GM19043 (cell line): Measurements from ENCODE around the gene IP6K3.

ENCODE experiments used
- ATAC-seq: cut with Tn5 transposase; IDR thresholded peaks from one replicate; pipeline ENCODE4 v1.9.1; 2021; ENCODE audit warnings: low read depth; ENCODE audit not compliant: unreplicated experiment

IP6K3 gene

DNA sequence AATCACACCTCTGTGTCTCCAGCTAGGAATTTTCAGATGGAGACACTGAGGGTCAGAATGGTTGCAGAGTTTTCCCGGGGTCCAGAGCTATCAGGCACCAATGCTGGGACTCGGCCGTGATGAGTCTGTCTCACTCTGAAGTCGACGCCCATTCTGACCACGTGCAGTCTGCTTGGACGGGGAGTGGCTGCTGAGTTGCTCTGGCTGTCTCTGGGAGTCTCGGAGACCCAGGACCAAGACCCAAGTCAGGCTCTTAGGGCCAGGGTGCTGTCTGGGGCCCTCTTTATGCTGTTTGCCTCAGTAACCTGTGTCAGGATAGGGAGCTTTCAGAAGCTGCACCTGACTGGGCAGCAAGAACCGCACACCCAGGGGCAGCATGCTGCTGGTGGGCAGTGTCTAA, 4.6 kb downstream of the IP6K3 start:
- no peak for ATAC-seq

DNA sequence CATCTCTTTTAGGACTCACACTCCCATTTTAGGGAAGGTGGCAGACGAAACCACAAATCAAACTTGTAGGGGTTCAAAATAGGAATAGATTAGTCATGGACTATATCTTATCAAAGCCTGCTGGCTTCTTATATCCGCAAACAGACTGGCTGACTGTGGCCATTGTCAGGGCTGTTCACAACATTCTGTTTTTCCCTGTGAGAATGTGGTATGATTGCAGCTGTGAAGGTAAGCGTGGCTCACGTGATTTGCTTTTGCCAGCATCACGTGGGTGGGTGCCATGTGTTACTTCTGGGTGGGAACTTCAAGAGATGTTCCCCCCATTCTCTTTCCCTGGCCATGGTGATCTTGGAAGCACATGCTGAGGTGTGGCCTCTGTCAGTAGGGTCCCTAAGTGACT, 5.9 kb downstream of the IP6K3 start:
- ATAC-seq, result no peak

DNA sequence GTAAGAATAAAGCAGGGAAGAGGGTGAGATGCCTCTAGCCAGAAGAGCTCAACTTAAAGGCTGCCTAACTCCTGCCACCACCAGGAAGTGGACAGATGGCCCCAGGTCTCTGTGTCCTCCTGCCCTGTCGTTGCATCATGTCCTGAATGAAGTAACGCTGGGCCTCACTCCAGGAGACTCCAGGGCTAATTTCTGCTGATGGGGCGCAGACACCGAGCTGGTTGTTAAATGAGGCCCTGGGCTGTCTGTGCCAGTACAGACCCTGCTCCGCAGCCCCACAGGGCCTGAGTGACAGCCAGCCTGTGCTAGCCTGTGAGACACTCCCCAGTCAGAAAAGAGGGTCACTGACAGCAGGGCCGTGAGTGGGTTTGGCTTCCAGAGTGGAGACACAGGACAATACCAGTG, 6.5 kb downstream of the IP6K3 start:
- ATAC-seq, result no peak

DNA sequence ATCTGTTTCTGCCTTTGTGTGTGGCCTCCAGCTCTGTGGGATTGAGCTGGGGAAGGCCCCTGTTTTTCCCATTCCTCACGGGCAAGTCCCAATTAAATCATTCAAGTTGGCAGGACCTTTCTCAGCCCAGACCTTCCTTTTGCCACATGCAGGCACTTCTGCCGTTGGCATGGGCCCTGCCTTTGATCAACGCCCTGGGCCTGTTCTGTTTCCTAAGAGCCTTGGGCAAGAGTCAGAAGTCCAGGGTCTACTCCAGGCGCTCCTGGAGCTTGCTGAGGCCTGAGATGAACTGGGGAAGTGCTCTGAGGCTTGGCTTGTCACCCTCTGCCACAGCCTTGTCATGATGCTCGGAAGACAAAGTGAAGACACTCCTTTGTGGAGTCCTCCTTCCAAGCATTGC, 7.1 kb downstream of the IP6K3 start:
- no peak for ATAC-seq

DNA sequence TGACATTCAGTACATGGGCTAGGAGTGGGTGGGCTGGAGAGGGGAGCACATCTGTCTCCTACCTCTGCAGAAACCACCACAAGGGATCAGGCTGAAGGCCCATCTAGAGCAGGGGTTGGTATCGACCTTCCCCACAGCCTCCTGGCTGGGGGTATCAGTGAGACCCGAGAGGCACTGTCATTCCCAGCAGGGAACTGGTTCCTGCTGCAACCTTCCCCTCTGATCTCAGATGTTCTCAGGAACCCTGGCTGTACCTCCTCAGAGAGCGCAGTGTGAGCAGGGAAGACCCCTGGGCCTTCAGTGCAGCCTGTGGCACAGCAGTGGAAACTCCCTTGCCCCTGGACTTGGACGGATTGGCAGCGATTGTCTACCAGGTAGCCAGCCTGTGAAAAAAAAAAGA, 7.8 kb downstream of the IP6K3 start:
- no peak for ATAC-seq

DNA sequence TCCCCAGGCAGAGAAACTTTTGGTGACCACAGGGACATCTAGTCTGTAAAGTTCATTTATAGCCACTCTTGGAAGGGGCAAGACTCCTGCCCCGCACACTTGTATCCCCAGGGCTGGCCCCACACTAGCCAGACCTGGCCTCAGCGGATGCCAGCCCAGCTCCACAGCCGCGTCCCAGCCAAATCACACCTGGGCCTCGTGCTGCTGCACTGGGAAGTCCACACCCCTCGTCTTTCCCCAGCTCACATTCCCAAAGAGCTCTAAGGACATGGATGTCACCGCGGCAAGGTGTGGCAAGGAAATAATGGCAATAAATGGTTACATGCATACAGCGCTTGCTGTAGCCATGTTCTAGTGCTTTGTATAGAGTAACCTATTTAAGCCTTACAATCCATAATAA, 8.6 kb downstream of the IP6K3 start:
- no peak for ATAC-seq

DNA sequence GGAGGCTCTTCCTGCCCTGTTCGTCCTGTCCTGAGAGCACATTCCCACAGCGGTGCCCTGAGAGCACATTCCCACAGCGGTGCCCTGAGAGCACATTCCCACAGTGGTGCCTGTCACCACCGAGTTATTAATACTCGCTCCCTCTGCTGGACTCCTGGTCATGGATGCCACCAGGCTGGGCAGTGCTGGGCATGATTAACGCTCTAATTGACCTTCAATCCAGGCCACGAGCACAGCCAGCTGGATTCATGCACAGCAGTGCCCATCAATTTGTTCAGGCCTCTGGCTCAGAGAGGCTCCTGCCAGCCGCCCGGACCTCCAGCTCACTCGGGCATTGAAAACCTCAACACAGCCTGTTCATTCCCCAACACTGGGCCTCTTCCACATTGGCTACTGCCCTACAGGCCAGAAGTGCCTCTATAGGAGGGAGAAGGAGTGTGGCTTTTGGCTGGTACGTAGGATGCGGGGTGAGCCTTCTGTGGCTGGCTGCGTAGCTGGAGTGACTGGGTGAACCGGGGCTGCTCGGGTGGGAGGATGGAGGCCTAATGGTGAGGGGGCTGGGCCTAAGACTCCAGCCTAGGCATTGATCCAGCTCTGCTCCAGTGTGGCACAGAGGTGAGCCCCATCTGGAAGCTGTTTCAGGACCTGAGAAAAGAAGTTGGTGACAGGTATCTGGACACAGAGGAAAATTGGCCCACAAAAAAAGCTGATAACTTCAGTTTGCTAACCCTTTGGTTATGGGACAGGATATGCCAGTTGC, 9.3 kb downstream of the IP6K3 start:
- ATAC-seq, result no peak

DNA sequence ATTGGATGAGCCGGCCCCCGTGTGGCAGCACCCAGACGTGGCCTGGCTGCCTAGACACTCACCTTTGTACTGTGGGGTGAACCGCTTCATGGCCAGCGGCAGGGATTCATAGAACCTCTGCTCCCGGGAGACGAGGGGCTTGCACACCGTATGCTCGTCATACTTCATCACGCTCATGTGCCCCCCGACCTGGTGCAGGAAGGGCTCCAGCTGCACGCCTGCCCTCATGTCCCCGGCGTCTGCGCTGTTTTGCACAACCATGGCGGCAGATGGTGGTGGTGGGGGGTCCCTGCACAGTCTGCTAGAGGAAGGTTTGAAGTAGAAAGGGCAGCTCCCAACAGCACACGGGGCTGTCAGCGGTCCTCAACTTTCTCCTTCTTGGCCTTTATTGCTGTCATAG, 11.5 kb downstream of the IP6K3 start:
- ATAC-seq, result no peak

DNA sequence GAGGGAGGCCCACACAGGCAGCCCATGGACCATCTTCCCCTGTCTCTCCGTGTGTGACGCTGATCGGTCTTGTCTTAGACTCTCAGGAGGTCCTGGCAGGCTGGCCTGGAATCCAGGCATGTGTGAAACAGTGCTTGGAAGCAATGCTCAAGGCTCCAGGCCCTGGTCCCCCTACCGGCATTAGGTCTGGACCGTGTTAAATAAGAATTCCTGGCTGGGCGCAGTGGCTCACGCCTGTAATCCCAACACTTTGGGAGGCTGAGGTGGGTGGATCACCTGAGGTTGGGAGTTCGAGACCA, 13.0 kb downstream of the IP6K3 start:
- ATAC-seq, result no peak

DNA sequence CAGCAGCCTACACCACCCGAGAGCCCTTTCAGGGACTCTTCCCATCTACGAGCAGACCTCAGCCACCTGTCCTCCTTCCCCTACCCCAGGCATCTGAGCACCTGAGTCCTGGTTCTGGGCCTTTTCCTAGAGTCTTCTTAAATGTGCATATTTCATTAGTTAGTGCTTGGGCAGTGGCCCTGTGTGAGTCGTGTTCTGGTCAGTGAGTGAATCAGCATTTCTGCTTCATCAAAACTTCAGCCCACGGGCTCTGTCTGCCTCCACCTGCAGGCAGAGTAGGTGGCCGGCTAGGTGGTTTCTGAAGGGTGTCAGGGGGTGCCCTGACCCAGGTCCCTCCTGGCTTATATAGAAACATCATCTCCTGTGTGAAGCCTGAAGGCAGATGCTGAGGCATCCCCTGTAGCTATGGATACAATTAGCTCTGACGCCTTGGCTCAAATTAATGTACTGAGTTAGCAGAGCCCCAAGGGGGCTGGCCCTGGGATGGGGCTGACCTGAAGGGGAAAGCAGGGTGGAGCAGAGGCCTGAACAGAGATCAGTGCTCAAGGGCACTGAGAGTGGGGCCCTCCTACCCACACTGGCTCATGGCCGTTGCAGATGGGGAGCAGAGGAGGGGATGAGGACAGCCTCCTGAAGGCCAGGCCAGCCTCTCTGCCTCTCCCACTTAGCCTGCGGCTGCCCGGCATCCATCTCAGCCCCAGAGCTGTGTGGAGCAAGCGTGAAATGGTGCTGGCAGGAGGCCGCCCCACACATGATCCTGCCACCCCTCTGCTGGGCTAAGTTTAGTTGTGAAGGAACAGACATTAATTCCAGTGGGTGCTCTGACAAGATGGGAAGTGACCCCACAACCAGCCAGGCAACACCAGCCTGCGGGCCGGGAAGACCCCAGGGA, 13.6 kb downstream of the IP6K3 start:
- no peak for ATAC-seq

DNA sequence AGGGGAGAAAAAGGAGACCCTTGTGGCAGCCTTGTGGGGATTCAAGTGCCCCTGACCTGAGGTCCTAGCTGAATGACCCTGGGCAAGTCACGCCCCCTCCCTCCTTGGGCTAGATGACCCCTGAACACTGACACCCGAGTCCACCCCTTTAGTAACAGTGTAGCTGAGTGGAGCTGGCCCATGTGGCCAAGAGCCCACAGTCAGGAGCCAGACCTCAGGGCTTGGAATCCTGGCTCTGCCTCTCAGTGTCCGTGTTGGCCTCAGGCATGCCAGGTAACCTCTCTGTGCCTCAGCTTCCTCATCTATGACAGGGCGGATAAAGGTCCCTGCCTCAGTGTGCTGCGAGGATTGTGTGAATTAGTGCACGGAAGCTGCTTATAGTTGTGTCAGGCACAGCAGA, 14.3 kb downstream of the IP6K3 start:
- no peak for ATAC-seq

DNA sequence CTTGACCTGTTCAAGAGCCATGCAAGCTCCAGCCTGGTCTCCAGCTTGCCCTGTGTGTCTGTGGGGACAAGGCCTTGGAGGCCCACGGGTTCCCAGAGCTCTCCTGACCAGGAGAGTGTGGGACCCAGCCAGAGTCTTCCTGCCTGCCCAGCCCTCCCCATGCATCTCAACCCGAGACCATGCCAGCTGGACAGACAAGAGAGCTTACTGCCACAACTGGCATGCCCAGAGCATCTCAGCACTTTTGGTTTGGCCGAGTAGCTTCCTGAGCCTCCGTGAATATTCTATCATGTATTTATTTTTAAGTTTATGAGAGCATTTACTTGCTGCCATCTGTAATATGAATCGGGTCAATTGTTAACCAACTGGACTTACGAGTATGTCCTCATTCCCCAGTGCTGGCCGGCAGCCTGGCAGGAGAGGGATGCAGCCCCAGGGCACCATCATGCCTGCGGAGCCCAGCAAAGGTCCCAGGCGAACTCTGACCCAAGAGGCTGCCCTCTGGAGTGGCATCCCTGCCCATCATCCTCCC, 14.9 kb downstream of the IP6K3 start:
- ATAC-seq, result no peak

DNA sequence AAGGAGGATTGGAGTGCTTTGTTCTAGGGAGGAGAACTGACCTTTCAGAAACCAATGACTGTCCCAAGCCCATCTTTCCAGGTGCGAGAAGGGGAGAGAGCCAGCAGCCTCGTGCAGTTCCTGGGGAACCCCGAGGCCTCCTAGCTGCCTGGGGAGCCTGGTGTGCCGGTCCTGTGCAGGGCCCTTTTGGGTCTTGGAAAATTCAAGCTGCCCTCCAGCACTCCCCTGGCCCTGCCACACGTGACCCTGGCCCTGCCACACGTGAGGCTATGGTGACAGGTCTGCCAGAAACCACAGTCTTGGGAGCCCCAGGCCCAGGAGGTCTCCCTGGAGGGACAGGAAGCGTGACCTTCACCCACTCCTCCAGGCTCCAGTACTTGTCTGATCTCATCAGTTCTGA, 15.7 kb downstream of the IP6K3 start:
- ATAC-seq, result no peak

DNA sequence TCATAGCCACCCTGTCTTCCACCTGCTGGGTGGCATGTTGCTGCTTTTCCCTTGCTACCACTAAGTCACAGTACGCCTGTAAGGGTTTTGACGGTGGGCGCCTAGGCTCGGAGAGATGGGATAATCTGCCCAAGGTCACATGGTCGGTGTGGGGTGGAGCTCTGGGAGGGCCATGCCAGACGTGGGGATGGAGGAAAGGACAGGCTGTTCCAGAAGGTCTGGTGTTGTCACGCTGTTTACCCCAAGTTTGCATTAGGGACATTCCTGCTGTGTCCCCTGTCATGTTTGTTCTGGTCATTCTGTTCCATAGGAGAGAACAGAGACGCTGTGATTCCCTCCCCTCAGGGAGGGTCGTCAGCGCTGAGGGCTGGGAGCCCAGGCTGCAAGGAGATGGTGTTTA, 16.1 kb downstream of the IP6K3 start:
- ATAC-seq, result no peak

DNA sequence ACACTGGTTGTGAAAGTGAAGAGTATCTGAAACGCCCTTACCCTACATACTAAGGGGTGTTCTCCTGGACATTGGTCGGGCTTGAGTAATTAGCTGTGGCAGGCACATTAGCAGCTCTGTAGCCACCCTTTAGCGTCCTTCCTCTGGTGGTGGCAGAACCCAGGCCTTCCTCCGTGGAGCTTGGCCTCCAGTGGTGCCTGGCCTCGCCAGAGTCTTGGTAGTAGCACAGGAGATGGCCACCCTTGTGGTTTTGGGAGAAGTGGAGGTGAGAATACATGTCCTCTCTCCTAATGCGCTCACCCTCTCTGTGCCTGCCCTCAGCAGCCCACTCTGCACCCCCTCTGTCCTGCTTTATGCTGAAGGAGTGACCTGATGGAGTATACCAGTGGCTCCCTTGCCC, 17.6 kb downstream of the IP6K3 start:
- no peak for ATAC-seq

DNA sequence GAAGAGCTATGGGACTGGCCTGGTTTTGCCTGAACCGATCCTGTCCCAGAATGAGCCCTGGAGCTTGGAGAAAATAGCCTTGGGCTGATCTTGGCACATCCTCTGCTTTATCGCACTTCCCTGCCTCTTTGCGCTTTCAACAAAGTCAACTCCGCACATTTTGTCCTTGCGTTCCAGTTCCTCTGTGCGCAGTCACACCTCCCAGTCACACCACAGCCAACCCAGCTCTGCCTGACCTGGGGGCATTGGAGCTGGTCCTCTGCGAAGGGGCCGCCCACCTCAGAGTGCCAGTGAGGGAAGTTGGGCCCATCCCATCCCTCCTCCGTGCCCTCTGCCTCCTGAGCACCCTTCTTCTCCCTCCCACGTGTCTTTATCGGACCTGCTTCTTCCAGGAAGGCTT, 18.3 kb downstream of the IP6K3 start:
- no peak for ATAC-seq

DNA sequence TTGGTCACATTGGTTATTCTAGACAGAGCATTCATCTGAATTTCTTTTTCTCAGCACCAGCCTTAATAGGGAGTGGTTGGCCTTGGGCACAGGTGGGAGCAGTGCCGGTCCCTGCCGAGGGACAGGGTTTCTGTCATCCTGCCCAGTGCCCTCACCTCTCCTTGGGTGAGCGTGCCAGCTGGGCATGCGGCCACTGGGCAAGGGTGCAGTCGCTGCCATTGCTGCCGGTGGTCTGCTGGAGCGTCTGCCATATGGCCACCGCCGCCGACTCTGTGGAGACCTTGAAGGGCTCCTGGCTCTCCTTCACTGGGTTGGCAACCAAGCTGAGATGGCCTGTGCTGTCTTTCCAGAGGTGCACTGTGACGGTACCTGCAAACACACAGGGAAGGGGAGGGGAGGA, 18.8 kb downstream of the IP6K3 start:
- ATAC-seq, result no peak

DNA sequence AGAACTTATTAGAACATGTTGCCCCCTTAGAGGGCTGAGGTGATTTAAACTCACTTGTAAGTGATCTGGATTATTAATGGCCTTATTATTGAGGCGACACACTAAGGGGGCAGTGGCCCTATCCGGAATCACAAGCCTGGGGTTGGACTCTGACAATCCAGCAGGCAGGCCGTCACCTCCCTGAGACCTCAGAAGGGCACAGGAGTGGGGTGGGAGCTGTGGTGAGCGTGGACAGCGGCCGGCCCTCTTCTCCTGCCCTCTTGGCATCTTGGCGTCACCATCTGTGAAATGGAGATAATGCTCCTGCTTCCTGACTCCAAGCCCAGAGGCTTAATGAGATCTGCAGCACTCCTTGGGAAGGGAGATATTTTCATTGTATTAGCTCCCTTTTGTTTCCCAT, 19.6 kb downstream of the IP6K3 start:
- no peak for ATAC-seq

DNA sequence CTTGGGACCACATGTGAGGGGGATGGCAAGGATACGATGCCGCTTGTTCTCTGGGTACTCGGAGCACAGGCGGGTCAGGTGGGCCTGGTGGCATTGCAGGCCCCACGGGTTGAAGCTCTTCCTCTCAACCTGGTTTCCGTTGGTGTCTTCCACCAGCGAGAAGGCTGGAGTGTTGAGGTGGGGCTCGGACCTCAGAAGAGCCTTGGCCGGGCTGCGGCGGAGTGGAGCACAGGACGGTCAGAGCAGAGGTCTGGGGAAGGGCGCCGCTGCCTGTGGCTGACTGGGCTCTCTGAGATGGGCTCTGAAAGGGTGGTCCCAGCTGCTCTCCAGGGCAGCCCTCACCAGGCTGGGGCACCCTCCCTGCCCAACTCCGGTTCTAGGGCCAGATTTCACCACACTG, 20.0 kb downstream of the IP6K3 start:
- ATAC-seq, result no peak

DNA sequence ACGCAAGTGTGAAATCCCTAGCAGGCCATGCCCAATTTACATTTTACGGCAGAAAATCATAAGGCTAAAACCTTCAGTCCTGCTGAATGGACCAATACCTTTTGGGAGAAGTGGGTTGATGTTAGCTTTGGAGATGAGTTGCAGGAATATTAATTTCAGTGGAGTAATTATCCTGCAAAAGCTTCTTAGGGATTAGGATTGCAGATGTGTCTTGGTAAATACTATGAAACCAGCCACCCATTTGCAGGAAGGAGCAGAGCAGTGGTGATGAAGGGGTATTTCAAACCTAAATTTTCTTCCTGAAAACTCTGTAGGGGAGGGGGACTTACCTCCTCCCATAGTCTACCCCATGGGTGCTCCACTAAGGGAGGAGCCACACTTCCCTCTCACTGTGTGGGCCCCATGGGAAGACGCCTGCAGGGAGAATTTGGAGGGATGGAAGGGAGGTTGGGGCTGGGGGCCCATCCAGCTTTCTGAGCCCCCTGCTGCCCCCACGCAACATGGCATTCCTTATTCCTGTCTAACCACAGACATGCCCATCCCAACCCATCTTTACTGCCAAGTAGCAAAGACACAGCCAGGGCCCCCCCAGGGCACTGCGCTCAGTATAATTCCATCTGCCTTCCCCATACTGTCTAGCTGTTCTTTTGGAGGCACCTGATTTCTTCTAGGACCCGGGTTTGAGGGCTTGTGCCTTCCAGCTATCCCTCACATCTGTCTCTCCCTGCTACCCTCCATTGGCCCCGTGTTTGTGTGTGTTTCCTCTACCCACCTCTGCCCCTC, 20.6 kb downstream of the IP6K3 start:
- no peak for ATAC-seq

DNA sequence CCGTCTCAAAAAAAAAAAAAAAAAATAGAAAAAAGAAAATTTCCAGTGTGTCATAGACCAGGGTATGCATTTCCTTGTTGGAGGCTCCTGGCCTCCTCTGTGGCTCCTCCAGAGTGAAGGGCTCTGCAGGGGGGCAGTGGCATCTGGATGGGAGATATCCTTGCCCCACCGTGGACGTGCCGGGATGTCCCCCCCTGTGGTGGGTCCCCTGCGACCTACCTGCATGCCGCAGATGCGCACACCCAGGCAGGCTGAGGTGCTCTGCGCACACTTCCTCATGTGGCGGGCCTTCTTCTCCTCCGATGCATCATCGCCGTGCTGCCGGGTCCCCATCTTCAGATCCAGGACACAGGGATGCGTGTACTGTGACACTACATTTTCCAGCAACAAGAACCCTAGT, 21.5 kb downstream of the IP6K3 start:
- no peak for ATAC-seq
